NCI-H82 treated with DMSO at 0.1 percent for 48 hours (cell line): ENCODE measurements around the gene RNF145.
"Not testable (repeated sequence)": the region's sequence is repeated elsewhere in the genome, so short reads cannot be mapped to it uniquely, and the experiment has no call there.

Source experiments
- DNase-seq: peaks from one replicate; lab custom pipeline; 2025; ENCODE audit not compliant: unreplicated experiment; lab: John Stamatoyannopoulos, UW

The RNF145 gene

GRCh38 chr5:159163027-159163700, 46.2 kb downstream of the RNF145 start:
- no peak for DNase-seq

GRCh38 chr5:159161361-159162214, 47.8 kb downstream of the RNF145 start:
- DNase-seq: no peak

- not testable (repeated sequence) for DNase-seq
Measured at GRCh38 chr5:159158553-159159091, 50.7 kb downstream of the RNF145 start.

GRCh38 chr5:159157552-159157951, 51.8 kb downstream of the RNF145 start:
- DNase-seq: no peak

GRCh38 chr5:159156426-159157238, 52.7 kb downstream of the RNF145 start:
- DNase-seq: peak; percentile 44

GRCh38 chr5:159155960-159156359, 53.4 kb downstream of the RNF145 start:
- DNase-seq: no peak

GRCh38 chr5:159152876-159153275, 56.5 kb downstream of the RNF145 start:
- no peak for DNase-seq

GRCh38 chr5:159149085-159149484, 60.3 kb downstream of the RNF145 start:
- no peak for DNase-seq

GRCh38 chr5:159147976-159148375, 61.4 kb downstream of the RNF145 start:
- DNase-seq: no peak

- no peak for DNase-seq
Measured at GRCh38 chr5:159146839-159147238, 62.5 kb downstream of the RNF145 start.

- DNase-seq: not testable (repeated sequence)
Measured at GRCh38 chr5:159145160-159145559, 64.2 kb downstream of the RNF145 start.

- no peak for DNase-seq
Measured at GRCh38 chr5:159139802-159140201, 69.6 kb downstream of the RNF145 start.

- no peak for DNase-seq
Measured at GRCh38 chr5:159135896-159136531, 73.3 kb downstream of the RNF145 start.

- no peak for DNase-seq
Measured at GRCh38 chr5:159133041-159133741, 76.2 kb downstream of the RNF145 start.

- DNase-seq: no peak
Measured at GRCh38 chr5:159132429-159133040, 76.8 kb downstream of the RNF145 start.

GRCh38 chr5:159131951-159132350, 77.4 kb downstream of the RNF145 start:
- no peak for DNase-seq

GRCh38 chr5:159130871-159131270, 78.5 kb downstream of the RNF145 start:
- DNase-seq: no peak

GRCh38 chr5:159128070-159128541, 81.2 kb downstream of the RNF145 start:
- DNase-seq: no peak

- no peak for DNase-seq
Measured at GRCh38 chr5:159123700-159124099, 85.7 kb downstream of the RNF145 start.

GRCh38 chr5:159123189-159123588, 86.2 kb downstream of the RNF145 start:
- no peak for DNase-seq
